Endodermal cell (in vitro differentiated cells): Measurements from ENCODE around the gene AGBL1. TPM values are rescaled to one million over a fixed set of nuclear protein-coding genes. Genes with fewer than 3 reads are reported as not detected.

Experiments
- DNase-seq: peaks from one replicate; pipeline ENCODE4 v3.0.0-alpha.2; 2017
- H3K27ac ChIP-seq: 2 replicates; pipeline ENCODE4 v1.5.1; 2013; ENCODE audit warnings: mild to moderate bottlenecking, low read depth, low read length, moderate library complexity
- H3K27me3 ChIP-seq: 2 replicates; pipeline ENCODE4 v1.6.1; 2013; ENCODE audit warnings: mild to moderate bottlenecking, low read length, moderate library complexity; ENCODE audit not compliant: insufficient read depth, control insufficient read depth, poor library complexity, severe bottlenecking
- H3K36me3 ChIP-seq: 2 replicates; pipeline ENCODE4 v1.7.0; 2013; ENCODE audit warnings: mild to moderate bottlenecking, low read length, moderate library complexity; ENCODE audit not compliant: control insufficient read depth, insufficient read depth
- H3K4me1 ChIP-seq: one replicate; pipeline ENCODE4 v1.7.0; 2013; ENCODE audit warnings: low read length; ENCODE audit not compliant: control insufficient read depth, insufficient read depth
- H3K4me3 ChIP-seq: 2 replicates; pipeline ENCODE4 v1.5.1; 2013; ENCODE audit warnings: mild to moderate bottlenecking, low read length, moderate library complexity
- H3K9ac ChIP-seq: 2 replicates; pipeline ENCODE4 v1.6.1; 2013; ENCODE audit warnings: mild to moderate bottlenecking, low read length, moderate library complexity; ENCODE audit not compliant: poor library complexity, severe bottlenecking; ENCODE audit errors: extremely low read depth
- H3K9me3 ChIP-seq: 2 replicates; pipeline ENCODE4 v1.6.1; 2013; ENCODE audit warnings: mild to moderate bottlenecking, low read length, moderate library complexity; ENCODE audit not compliant: control insufficient read depth
- H3K27ac Mint-ChIP-seq: 2 replicates; pipeline ENCODE4 v1.8.0; 2020; ENCODE audit warnings: mixed read lengths
- H3K27me3 Mint-ChIP-seq: 2 replicates; pipeline ENCODE4 v1.8.0; 2021; ENCODE audit warnings: mild to moderate bottlenecking, mixed read lengths; ENCODE audit not compliant: insufficient read depth
- H3K36me3 Mint-ChIP-seq: 2 replicates; pipeline ENCODE4 v1.8.0; 2020; ENCODE audit warnings: low read depth, mixed read lengths
- H3K4me1 Mint-ChIP-seq: 2 replicates; pipeline ENCODE4 v1.8.0; 2020; ENCODE audit warnings: mixed read lengths
- H3K4me3 Mint-ChIP-seq: 2 replicates; pipeline ENCODE4 v1.8.0; 2020; ENCODE audit warnings: mild to moderate bottlenecking, moderate library complexity, mixed read lengths
- H3K9me3 Mint-ChIP-seq: 2 replicates; pipeline ENCODE4 v1.8.0; 2020; ENCODE audit warnings: mild to moderate bottlenecking, mixed read lengths
- CTCF ChIP-seq: fragments of 200-600 bp; sonication (generic); conservative IDR thresholded peaks from 2 replicates; pipeline ENCODE4 v1.5.0; 2021; ENCODE audit warnings: antibody characterized with exemption, mild to moderate bottlenecking
- WGBS, 2 experiments: methylation state at CpG; one replicate each; pipeline versions ENCODE4 v1.1.5 to v1.1.7; 2013; ENCODE audit warnings: missing lambda C conversion rate in 2 of 2, mixed read lengths in 1 of 2; ENCODE audit not compliant: insufficient coverage in 1 of 2, insufficient read length in 1 of 2; 5-methylcytosine and 5-hydroxymethylcytosine counted together
- total RNA-seq, 2 donors: library from RNA; stranded (reverse); fragmentation: NEBNext Ultra II Directional in 1 of 2; extraction: Animal tissue kit (Norgen Biotek cat#: 25700) in 1 of 2; gene quantifications; 2 replicates in 1 of 2; 3 replicates in 1 of 2; pipeline ENCODE4 v1.2.1, GENCODE V29; 2021

AGBL1 gene
- total RNA-seq, 2 donors from 2014 or later, result 0.07 to 0.11 TPM

GRCh38 chr15:86064326-86064725, 15.3 kb upstream of the AGBL1 start:
- no peak overlapping the region for H3K4me3 ChIP-seq
- Mint-ChIP-seq H3K27me3 (peaks cover 2% of the 10 kb centered on the region), H3K36me3 (no peaks in the 10 kb centered on the region), H3K4me1 (no peaks in the 10 kb centered on the region), H3K4me3 (no peak overlapping the region), H3K27ac (no peak overlapping the region), H3K9me3 (no peaks in the 10 kb centered on the region)
- no peaks in the 10 kb centered on the region for H3K9me3 ChIP-seq
- no peak for DNase-seq
- no peaks in the 10 kb centered on the region for H3K27me3 ChIP-seq
- 95 to 96% methylated on average over 5 to 8 of the region's 8 CpGs for WGBS, 2 experiments
- no peak for TF ChIP-seq CTCF
- H3K9ac ChIP-seq, result no peak overlapping the region
- H3K27ac ChIP-seq, result no peak overlapping the region
- H3K4me1 ChIP-seq, result peaks cover 8% of the 10 kb centered on the region
- no peaks in the 10 kb centered on the region for H3K36me3 ChIP-seq

- no peaks in the 10 kb centered on the region for H3K36me3 ChIP-seq
- H3K4me1 Mint-ChIP-seq, result no peaks in the 10 kb centered on the region
- H3K27me3 ChIP-seq, result no peaks in the 10 kb centered on the region
- DNase-seq, result no peak
- no peak overlapping the region for H3K9ac ChIP-seq
- H3K27ac ChIP-seq, result no peak overlapping the region
- no peaks in the 10 kb centered on the region for H3K27me3 Mint-ChIP-seq
- no peak overlapping the region for H3K4me3 Mint-ChIP-seq
- H3K9me3 Mint-ChIP-seq, result no peaks in the 10 kb centered on the region
- no peak overlapping the region for H3K27ac Mint-ChIP-seq
- no peak overlapping the region for H3K4me3 ChIP-seq
- H3K36me3 Mint-ChIP-seq, result no peaks in the 10 kb centered on the region
- no peaks in the 10 kb centered on the region for H3K9me3 ChIP-seq
- 87 to 92% methylated on average over 2 to 6 of the region's 6 CpGs for WGBS, 2 experiments
- TF ChIP-seq CTCF, result no peak
- H3K4me1 ChIP-seq, result peaks cover 8% of the 10 kb centered on the region
Observed at GRCh38 chr15:86066174-86066834, 13.4 kb upstream of the AGBL1 start.

- WGBS, 2 experiments, result no CpG with 5 or more reads among the region's 1 CpG
Observed at GRCh38 chr15:86073281-86073680, 6.4 kb upstream of the AGBL1 start.

More at GRCh38 chr15:86073281-86073680, 6.4 kb upstream of the AGBL1 start:
- Histone ChIP-seq H3K27me3 (no peaks in the 10 kb centered on the region), H3K4me1 (peaks cover 9% of the 10 kb centered on the region), H3K27ac (no peak overlapping the region), H3K36me3 (no peaks in the 10 kb centered on the region), H3K4me3 (no peak overlapping the region), H3K9ac (no peak overlapping the region), H3K9me3 (no peaks in the 10 kb centered on the region)
- Mint-ChIP-seq H3K4me1 (peaks cover 25% of the 10 kb centered on the region), H3K9me3 (no peaks in the 10 kb centered on the region), H3K4me3 (no peak overlapping the region), H3K27ac (no peak overlapping the region), H3K27me3 (no peaks in the 10 kb centered on the region), H3K36me3 (no peaks in the 10 kb centered on the region)
- no peak for DNase-seq
- no peak for TF ChIP-seq CTCF
